Spleen (tissue), 7 donors: Measurements from ENCODE around the gene ATG5.

Experiments
- POLR2AphosphoS5 ChIP-seq, 3 donors: sonication (generic); formaldehyde crosslinking; IDR thresholded peaks; one replicate each; pipeline ENCODE4 v1.5.1; 2017; ENCODE audit warnings: antibody characterized with exemption in 3 of 3
- TF ChIP-seq, protein P1 (sequence below), 11 experiments: fragments of 200-600 bp in 7 of 11; fragments of 450-650 bp in 4 of 11; sonication (generic) in 4 of 11; IDR thresholded peaks in 8 of 11; conservative IDR thresholded peaks in 3 of 11; 1 replicate in 7 of 11; 2 replicates in 4 of 11; pipeline versions ENCODE4 v1.4.0 to v1.8.0; 2016 to 2021; ENCODE audit warnings: antibody characterized with exemption in 11 of 11, inconsistent platforms in 4 of 11, mild to moderate bottlenecking in 1 of 11
- donor health status: DM: no; HTN: no; CAD: no; lungs with moderate emphysema.
- donor health status: DM: no; HTN: no; CAD: no.
- donor health status: DM: no; HTN: no; CAD: no.

DNA sequence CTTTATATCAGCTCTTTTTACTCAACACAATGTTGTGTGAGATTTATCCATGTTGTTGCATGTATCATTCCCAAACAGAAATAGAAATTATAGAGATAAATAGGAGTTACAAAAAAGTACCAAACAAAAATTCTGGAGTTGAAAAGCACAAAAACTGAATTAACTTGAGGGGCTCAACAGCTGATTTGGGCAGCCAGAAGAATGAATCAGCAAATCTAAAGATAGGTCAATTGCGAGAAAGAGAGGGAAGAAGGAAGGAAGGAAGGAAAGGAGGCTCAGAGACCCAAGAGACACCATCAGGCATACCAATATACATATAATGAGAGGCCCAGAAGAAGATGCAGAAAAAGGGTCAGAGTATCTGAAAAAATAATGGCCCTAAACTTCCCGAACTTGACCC is 98.9 kb downstream of the ATG5 start:
- no peak for TF ChIP-seq POLR2AphosphoS5 (IDR thresholded peaks at IDR 0.05)
- TF ChIP-seq, protein P1, sequence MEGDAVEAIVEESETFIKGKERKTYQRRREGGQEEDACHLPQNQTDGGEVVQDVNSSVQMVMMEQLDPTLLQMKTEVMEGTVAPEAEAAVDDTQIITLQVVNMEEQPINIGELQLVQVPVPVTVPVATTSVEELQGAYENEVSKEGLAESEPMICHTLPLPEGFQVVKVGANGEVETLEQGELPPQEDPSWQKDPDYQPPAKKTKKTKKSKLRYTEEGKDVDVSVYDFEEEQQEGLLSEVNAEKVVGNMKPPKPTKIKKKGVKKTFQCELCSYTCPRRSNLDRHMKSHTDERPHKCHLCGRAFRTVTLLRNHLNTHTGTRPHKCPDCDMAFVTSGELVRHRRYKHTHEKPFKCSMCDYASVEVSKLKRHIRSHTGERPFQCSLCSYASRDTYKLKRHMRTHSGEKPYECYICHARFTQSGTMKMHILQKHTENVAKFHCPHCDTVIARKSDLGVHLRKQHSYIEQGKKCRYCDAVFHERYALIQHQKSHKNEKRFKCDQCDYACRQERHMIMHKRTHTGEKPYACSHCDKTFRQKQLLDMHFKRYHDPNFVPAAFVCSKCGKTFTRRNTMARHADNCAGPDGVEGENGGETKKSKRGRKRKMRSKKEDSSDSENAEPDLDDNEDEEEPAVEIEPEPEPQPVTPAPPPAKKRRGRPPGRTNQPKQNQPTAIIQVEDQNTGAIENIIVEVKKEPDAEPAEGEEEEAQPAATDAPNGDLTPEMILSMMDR (IDR thresholded peaks at IDR 0.05 in 8 of 11, conservative IDR thresholded peaks at IDR 0.05 in 3 of 11), result no peak
